Measurements from ENCODE around the gene RRP15.

The RRP15 gene, protein sequence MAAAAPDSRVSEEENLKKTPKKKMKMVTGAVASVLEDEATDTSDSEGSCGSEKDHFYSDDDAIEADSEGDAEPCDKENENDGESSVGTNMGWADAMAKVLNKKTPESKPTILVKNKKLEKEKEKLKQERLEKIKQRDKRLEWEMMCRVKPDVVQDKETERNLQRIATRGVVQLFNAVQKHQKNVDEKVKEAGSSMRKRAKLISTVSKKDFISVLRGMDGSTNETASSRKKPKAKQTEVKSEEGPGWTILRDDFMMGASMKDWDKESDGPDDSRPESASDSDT

DNA sequence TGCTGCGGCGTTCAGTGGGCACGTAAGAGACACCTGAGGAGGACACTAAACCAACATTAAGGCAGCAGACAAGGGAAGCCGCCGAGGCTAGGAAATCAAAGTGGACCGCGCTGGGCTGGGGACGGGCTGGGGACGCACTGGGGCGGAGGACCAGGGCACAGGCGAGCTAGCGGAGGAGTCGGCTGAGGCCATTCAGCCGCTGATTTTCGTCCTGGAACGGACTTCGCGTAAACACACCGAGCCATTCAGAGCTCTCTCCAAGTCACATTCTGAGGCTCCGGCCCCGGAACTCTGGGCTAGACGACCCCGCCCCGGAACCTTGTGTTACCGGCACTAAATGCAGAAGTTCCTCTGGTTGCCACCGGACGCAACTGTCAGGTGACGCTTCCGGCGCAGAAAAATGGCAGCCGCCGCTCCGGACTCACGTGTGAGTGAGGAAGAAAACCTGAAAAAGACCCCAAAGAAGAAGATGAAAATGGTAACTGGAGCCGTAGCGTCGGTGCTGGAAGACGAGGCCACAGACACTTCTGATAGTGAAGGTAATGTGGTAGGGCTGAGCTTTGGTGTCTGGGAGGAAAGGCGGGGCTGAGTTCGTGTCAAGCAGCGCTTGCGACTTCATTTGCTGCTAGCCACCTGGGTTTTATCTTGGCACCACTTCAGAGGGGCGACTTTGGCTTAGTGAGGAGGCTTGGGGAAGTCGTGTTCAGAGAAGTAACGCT lies at the start of gene RRP15:
Gene RRP15, plus strand, starts transcription at position 377 of the 719 bp plus-strand sequence. Its CDS starts 24 bp downstream, at position 401.
- peak; percentile 95 for DNase-seq

- DNase-seq, result no peak
Observed at GRCh38 chr1:218242171-218242570, 42.9 kb upstream of the RRP15 start.

DNA sequence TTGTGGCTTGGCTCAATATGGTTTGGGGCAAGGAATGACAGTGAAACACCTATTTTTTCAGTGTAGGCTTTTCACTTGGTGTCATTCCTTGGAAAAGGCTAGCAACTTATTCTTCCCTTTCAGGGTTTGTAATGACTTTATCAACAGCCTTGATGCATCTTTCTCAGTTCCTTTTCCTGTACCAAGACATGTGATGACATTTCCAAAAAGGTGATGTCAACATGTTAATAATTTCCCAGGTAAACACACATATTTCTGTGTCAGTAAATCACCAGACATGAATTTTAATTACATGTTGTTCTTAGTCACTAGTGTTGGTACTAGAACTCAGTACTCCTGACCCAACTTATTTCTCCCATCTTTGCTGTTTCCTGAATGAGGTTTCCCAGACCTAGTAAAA lies 37.8 kb upstream of the RRP15 start:
- no peak for DNase-seq

DNA sequence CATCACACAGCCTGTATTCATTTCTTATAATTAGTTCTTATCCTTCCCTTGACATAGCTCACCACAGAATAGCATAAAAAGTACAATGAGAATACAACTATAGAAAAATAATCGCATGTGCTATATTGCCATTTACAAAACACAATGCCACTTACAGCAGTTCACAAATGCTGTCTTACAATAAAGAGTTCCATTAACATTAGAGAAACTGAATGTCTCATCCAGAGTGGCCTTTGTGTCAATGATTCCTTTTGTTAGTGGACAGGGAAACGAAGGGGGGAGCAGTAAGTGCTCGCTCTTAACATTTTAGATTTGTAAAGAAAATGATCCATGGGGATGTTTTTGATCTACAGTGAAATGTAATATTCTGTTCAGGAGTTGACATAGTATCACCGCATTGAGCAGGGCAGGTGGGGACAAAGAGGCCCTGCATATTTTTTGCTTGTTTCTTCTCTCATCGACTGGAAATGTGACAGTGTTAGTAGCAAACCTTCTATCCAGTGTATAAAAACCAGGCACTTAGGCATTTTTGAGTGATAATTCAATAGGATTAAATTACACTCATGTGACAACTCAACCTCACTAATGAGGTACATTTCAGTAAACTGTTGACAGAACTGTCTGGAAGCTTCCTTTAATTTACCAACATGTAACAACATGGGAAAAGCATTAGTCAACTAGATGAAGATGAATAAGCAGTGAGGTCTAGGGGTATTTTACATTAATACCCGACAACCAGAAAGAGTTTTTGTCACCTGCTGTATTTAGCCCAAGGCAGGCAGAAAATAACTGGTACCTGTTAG lies 35.6 kb upstream of the RRP15 start:
- no peak for DNase-seq

GRCh38 chr1:218250492-218250891 lies 34.6 kb upstream of the RRP15 start:
- DNase-seq, result no peak

GRCh38 chr1:218254296-218254946 lies 30.7 kb upstream of the RRP15 start:
- no peak for DNase-seq

DNA sequence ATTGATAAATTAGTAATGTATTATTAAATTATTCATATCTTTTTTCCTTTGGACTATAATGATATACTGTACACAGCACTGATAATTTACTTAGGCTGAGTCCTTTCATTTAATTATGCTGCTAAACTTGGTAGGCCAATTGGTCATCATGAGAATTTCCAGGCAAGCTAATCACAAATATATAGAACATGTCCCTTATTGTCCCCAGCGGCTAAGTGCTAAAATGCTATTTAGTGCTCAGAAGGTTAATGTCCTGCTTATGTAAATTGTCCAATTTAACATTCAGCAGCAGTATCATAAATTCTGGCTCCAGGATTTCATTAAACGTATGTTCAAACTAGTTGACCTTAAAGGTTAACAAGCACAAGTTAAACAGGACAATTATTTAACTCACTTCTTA lies 30.0 kb upstream of the RRP15 start:
- no peak for DNase-seq

- DNase-seq, result no peak
Observed at GRCh38 chr1:218257371-218257770, 27.7 kb upstream of the RRP15 start.

- no peak for DNase-seq
Observed at GRCh38 chr1:218257971-218258370, 27.1 kb upstream of the RRP15 start.

DNA sequence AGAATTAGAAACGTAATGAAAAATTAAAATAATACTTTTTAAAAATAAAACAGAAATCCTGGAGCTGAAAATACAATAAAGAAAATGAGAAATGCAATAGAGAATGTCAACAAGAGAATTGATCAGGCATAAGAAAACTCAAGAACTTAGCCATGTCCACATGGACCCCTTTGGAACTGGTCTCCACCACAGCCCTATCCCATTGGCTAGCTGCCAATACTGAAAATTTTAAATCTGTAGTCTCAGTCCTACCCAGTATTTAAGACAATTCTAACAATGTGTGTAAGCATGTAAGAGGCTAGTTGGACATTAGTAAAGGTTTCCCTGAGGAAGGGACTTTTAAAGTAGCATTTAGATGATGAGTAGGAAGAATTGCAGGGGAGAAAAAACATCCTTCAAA lies 25.8 kb upstream of the RRP15 start:
- DNase-seq, result no peak

DNA sequence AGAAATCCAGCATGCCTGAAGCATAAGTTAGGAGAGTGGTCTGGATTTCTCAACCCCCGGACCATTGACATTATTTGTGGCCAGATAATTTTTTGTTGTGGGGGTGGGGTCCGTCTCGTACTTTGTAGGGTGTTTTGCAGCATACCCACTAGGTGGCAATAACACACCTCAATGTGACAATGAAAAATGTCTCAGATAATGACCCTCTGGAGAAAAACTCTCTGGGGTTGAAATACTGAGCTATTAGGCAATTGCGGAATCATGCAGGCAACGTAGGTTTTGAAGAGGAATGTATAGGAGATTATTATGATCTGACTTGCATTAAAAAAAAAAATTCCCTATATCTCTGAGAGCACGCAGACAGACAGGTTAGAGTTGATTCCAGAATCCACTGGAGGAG lies 25.3 kb upstream of the RRP15 start:
- peak; percentile 56 for DNase-seq

DNA sequence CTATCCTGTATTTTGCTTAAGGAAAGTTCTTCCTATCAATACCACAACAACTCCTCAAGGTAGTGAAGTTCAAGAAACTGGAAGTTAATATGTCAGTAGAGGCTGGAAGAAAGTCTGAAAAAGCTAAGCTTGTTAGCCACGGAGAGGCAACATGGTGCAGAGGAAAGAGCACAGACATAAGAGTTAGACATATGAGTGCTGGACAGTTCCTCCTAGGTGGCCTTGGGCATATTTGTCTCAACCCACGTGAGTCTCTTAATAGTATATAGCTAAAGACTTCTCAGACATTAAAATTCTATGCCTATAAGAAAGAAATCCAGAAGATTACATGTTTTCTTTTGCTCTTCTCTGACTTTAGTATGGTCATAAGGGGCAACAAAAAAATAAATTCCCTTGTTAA lies 22.8 kb upstream of the RRP15 start:
- no peak for DNase-seq

DNA sequence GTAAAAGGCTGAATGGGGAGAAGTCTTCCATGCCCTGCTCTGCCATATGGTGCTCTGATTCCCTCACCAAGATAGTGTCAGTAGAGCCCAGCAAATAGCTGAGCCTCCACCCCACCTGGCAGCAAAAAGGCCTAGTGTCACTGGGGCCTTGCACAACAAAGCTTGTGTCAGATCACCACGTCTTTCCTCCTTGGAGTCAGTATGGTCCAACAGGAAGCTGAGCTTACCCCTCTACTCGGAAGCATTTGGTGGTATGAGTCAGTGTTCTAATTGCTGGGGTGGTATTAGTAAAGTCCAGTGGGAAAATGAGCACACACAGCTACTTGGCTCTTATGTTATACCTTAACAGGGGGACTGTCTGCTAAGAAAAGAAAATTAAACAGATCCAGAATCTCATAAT lies 18.7 kb upstream of the RRP15 start:
- no peak for DNase-seq

DNA sequence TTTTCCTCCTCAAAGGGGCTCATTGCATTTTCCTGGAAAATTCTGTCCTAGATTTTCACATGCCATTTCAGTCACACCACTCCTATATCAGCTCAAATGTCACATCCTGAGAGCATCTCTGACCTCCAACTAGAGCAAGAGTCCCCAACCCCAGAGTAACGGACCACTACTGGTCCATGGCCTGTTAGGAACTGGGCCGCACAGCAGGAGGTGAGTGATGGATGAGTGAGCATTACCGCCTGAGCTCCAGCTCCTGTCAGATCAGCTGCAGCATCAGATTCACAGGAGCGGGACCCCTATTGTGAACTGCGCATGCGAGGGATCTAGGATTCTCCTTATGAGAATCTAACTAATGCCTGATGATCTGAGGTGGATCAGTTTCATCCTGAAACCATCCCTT lies 12.7 kb upstream of the RRP15 start:
- DNase-seq, result no peak

GRCh38 chr1:218273762-218274479 lies 11.2 kb upstream of the RRP15 start:
- DNase-seq, result no peak

- no peak for DNase-seq
Observed at GRCh38 chr1:218274511-218274910, 10.6 kb upstream of the RRP15 start.

GRCh38 chr1:218275823-218276222 lies 9.3 kb upstream of the RRP15 start:
- no peak for DNase-seq

DNA sequence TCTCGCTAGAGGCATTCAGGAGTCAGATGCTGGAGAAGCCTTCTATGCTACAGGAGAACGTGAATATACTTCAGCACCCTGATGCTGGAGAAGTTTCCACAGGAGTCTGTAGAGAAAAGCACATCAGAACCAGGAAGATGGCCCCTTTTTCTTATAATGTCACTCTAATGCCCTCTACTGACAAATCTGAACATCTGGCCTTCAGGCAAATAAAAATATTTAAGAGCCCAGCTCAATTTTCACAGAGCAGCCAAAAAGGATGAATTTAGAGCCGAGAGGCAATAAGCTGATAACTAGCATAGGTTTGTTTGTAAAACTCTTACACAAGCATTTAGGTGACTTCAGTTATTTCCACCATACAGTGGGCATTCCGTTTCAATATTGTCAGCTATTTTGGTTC lies 3.8 kb upstream of the RRP15 start:
- DNase-seq, result peak; percentile 30

- DNase-seq, result no peak
Observed at GRCh38 chr1:218284377-218284916, 646 bp upstream of the RRP15 start.

DNA sequence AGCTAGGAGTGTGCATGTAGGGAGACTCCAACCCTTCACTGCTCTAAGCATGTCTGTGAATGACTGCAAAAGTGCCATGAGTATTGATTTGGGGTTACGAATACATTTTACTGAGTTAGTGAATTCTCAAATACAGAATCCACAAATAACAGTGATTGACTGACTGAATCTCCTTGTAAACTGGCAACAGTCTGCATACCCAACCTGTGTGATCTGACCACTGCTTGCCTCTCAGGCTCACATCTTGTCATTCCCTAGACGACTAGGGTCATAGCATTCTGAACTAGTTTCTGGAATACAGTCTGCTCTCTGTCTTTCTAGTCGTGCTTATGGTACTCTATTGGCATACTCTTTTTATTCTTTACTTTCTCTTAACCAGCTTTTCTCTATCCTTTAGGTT lies 7.4 kb downstream of the RRP15 start:
- DNase-seq, result no peak

- DNase-seq, result no peak
Observed at GRCh38 chr1:218294546-218294945, 9.5 kb downstream of the RRP15 start.

- no peak for DNase-seq
Observed at GRCh38 chr1:218296162-218296561, 11.1 kb downstream of the RRP15 start.

Data from RPMI8226 (cell line).